Thoracic aorta (tissue), 2 donors: ENCODE data around the gene C2CD3. TPM values are rescaled to one million over a fixed set of nuclear protein-coding genes. Genes with fewer than 3 reads are reported as not detected.

Experiments
- ATAC-seq: fragments of 150-250 bp; one replicate; pipeline ENCODE4 v1.8.0; 2017; ENCODE audit warnings: low read depth; ENCODE audit not compliant: insufficient number of reproducible peaks, low FRiP score
- DNase-seq: peaks from one replicate; pipeline ENCODE4 v3.0.0-alpha.2; 2020; ENCODE audit warnings: low spot score
- H3K27ac ChIP-seq, 2 donors: fragments of 200-600 bp; sonication (generic); 1 replicate in 1 of 2; 2 replicates in 1 of 2; pipeline ENCODE4 v1.5.1; 2016; ENCODE audit warnings: mild to moderate bottlenecking in 2 of 2, moderate library complexity in 2 of 2
- H3K27me3 ChIP-seq: fragments of 200-600 bp; sonication (generic); replicated peaks from 2 replicates; pipeline ENCODE4 v1.6.0; 2016; ENCODE audit warnings: mild to moderate bottlenecking; ENCODE audit not compliant: insufficient read depth
- H3K36me3 ChIP-seq: fragments of 200-600 bp; sonication (generic); one replicate; pipeline ENCODE4 v1.5.1; 2016
- H3K4me1 ChIP-seq, 2 donors: fragments of 200-600 bp; sonication (generic); 1 replicate in 1 of 2; 2 replicates in 1 of 2; pipeline versions ENCODE4 v1.5.1 to v1.6.0; 2016; ENCODE audit warnings: low read depth in 2 of 2, mild to moderate bottlenecking in 1 of 2; ENCODE audit not compliant: control insufficient read depth in 1 of 2
- H3K4me3 ChIP-seq: fragments of 200-600 bp; sonication (generic); 2 replicates; pipeline ENCODE4 v1.5.1; 2016; ENCODE audit warnings: mild to moderate bottlenecking
- H3K9me3 ChIP-seq: fragments of 200-600 bp; sonication (generic); 2 replicates; pipeline ENCODE4 v1.5.1; 2016
- total RNA-seq, 2 donors: library from RNA; depleted of rRNA; stranded (reverse); fragments of >200 nt; gene quantifications; one replicate each; pipeline versions ENCODE4 v1.1.0 to v1.2.3, GENCODE V29; 2016
- TF ChIP-seq, protein P1 (sequence below): fragments of 200-600 bp; sonication (generic); IDR thresholded peaks from one replicate; pipeline ENCODE4 v1.5.1; 2019; ENCODE audit warnings: antibody characterized with exemption

Gene C2CD3, protein sequence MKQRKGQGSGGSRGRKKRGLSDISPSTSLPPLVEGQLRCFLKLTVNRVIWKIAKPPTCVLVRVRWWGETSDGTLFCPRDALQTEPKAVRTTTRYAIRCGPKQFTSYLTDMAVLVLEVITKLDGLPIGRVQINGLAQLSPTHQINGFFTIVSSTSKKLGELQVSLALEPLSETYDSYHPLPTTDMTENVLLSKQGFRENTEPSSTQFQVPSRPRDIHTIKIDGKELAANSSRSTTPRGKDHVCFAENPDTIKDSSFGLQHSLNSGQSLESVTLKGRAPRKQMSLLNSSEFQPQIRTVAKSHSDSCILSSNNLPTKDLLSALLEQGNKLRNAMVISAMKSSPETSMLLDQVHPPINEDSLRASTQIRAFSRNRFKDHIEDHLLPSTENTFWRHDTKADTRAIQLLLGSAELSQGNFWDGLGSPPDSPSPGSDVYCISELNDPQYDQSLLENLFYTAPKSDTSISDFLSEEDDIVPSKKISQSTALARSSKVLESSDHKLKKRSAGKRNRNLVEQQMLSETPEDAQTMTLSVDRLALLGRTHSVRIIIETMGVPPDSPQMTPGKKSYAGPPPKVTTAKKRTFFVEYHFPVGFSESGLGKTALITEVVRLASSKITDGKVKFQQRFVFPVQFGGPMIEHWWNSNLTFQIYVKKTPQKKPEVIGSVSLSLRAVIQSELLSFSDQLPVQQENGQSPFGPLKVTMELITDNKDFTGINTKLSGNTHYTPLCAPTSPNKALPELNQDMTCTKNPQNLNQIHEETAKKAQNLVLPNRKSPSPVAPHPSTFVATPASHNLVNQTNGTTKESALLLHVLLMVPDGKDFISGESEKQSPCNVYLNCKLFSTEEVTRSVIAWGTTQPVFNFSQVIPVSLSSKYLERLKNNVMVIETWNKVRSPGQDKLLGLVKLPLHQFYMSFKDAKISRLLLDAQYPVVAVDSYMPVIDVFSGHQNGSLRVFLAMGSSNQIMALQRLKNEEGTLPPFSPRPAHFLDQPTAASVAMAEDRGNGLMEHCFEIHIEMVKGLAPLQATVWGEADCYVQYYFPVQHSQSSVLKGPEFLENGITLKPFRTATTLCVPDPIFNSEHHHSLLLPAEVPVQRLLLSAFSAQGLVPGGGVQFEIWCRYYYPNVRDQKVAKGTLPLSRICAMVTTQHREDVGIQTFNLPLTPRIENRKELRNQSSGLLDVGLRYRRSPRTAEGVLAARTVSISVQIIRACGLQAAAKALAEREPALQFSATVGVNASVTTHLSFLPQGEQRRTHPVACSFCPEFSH (N-terminal part only)
- total RNA-seq, result 10 to 100 TPM; 23.7 to 30.6 TPM

DNA sequence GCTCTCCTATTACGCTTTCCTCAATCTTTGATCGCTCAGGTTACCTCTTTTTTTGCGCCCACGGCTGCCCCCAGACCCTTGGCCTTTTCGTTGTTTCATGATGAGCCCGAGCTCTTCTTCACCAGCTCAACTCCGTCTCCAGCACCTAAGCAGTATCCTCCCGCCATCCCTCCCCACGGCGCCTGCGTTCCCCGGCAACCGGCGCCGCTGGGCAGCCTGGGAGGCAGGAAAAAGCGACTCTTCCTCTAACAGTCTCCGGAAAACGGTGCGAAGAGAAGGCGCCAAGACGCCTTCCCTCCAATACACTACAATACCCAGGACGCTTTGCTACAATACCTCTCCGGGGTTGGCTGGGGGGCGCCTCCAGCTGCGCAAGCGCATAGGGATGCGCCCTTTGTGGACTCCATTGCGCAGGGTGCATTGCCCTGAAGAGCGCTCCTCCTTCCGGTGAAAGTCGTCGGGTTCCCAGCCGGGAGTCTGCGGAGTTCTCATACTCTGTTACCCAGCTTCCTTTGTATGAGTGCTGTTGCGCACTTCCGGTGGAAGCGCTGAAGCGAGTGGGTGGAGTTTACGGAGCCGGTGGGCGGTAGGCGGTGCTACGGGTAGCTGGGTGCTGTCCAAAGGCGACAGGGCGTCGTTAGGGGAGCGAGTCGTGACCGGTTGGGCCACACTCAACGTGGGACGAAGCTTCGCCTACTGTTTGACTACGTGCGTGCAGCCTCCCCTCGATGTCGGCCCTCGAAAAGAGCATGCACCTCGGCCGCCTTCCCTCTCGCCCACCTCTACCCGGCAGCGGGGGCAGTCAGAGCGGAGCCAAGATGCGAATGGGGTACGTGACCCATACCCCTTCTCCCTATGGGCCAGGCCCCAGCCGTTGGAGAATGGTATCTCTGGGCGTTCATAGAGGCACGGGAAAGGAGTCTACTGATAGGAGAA, at the start of gene C2CD3, which contains the start of gene PPME1:
Gene C2CD3, minus strand, starts transcription at position 309 of the 936 bp plus-strand sequence. Its CDS starts 210 bp downstream, at position 99.
Gene PPME1, plus strand, starts transcription at position 596 of the 936 bp plus-strand sequence. Its CDS starts 133 bp downstream, at position 729.
- H3K4me1 ChIP-seq, result peaks cover 28 to 41% of the 10 kb centered on the region in 2 donors
- H3K4me3 ChIP-seq, result peak within 1 kb of the TSS; percentile 85
- ATAC-seq (peak; percentile 98), DNase-seq (peak; percentile 94)
- no peaks in the 10 kb centered on the region for H3K9me3 ChIP-seq
- TF ChIP-seq, protein P1, sequence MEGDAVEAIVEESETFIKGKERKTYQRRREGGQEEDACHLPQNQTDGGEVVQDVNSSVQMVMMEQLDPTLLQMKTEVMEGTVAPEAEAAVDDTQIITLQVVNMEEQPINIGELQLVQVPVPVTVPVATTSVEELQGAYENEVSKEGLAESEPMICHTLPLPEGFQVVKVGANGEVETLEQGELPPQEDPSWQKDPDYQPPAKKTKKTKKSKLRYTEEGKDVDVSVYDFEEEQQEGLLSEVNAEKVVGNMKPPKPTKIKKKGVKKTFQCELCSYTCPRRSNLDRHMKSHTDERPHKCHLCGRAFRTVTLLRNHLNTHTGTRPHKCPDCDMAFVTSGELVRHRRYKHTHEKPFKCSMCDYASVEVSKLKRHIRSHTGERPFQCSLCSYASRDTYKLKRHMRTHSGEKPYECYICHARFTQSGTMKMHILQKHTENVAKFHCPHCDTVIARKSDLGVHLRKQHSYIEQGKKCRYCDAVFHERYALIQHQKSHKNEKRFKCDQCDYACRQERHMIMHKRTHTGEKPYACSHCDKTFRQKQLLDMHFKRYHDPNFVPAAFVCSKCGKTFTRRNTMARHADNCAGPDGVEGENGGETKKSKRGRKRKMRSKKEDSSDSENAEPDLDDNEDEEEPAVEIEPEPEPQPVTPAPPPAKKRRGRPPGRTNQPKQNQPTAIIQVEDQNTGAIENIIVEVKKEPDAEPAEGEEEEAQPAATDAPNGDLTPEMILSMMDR, result peak; percentile 22
- H3K27ac ChIP-seq, result peak within 1 kb of the TSS; percentile 88 to 92
- no peaks in the 10 kb centered on the region for H3K36me3 ChIP-seq
- H3K27me3 ChIP-seq, result no peaks in the 10 kb centered on the region

DNA sequence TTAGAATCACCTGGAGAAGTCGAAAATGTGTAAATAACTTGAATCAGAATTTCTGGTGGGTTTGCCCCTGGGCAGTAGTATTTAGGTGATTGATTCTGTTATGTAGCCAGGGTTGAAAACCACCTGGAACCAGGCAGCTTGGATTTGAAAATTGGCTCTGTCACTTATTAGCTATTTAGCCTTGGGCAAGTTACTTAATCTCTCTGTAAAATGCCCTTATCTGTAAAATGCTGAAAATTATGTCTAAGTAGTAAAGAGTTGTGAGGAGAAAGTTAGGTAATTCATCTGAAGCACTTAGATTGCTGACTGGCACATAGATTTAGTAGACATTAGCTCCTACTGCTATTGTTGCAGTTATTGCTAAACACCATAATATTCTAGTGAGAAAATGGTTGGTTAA, 49.6 kb upstream of the C2CD3 start:
- no peaks in the 10 kb centered on the region for H3K9me3 ChIP-seq
- H3K4me1 ChIP-seq, result no peaks in the 10 kb centered on the region
- ATAC-seq (no peak), DNase-seq (no peak)
- TF ChIP-seq, protein P1, result no peak
- no peak overlapping the region for H3K4me3 ChIP-seq
- H3K27ac ChIP-seq, result no peak overlapping the region
- no peaks in the 10 kb centered on the region for H3K27me3 ChIP-seq
- no peaks in the 10 kb centered on the region for H3K36me3 ChIP-seq

DNA sequence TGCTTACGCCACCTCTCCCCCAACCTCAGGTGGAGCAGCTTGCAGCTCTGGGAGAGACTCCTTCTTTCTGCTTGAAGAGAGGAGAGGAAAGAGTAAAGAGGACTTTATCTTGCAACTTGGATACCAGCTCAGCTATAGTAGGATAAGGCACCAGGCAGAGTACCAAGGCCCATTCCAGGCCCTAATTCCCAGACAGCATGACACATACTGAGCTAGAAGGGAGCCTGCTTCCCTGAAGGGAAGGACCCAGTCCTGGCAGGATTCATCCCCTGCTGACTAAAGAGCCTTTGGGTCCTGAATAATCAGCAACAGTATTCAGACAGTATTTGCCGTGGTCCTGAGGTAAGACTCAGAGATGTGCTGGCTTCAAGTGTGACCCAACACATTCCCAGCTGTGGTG, 41.7 kb upstream of the C2CD3 start:
- no peak for ATAC-seq
- H3K27ac ChIP-seq, result no peak overlapping the region
- no peak overlapping the region for H3K4me3 ChIP-seq
- no peaks in the 10 kb centered on the region for H3K27me3 ChIP-seq
- no peak for DNase-seq
- H3K9me3 ChIP-seq, result no peaks in the 10 kb centered on the region
- H3K4me1 ChIP-seq, result no peaks in the 10 kb centered on the region
- peaks cover 22% of the 10 kb centered on the region for H3K36me3 ChIP-seq
- TF ChIP-seq, protein P1, result no peak

DNA sequence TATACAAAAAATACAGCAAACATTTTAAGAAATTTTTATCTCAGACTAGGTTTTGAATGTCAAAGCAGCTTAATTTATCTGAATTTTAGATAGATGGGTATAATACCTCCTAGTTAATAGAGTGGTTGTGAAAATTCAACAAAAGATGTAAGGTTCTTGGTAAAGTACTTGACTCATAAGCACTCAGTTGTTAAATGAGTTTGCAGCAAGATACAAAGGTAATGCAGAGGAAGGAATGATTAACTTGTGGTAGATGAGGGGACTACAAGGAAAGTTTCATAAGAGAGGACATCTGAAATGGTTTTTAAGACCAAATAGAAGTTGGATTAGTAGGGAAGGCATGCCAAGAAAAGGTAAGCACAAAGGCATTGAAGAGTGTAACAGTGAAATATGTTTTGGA, 37.7 kb upstream of the C2CD3 start:
- Histone ChIP-seq H3K4me3 (no peak overlapping the region), H3K9me3 (no peaks in the 10 kb centered on the region), H3K36me3 (peaks cover 26% of the 10 kb centered on the region), H3K4me1 (no peaks in the 10 kb centered on the region), H3K27me3 (no peaks in the 10 kb centered on the region), H3K27ac (no peak overlapping the region)
- ATAC-seq, result no peak
- TF ChIP-seq, protein P1, result no peak
- no peak for DNase-seq
